DND-41 (cell line): ENCODE data around the gene TJP2.

Source experiments
- EZH2 ChIP-seq: IDR thresholded peaks from 3 replicates; pipeline ENCODE4 v1.6.1; 2012; ENCODE audit warnings: borderline replicate concordance, low read depth, mild to moderate bottlenecking, moderate library complexity, low read length, inconsistent platforms; ENCODE audit not compliant: severe bottlenecking
- TF ChIP-seq, protein P1 (sequence below): IDR thresholded peaks from 2 replicates; pipeline ENCODE4 v1.5.1; 2012; ENCODE audit warnings: borderline replicate concordance, low read length, moderate library complexity, mild to moderate bottlenecking; ENCODE audit not compliant: poor library complexity, severe bottlenecking; ENCODE audit errors: extremely low read depth

DNA sequence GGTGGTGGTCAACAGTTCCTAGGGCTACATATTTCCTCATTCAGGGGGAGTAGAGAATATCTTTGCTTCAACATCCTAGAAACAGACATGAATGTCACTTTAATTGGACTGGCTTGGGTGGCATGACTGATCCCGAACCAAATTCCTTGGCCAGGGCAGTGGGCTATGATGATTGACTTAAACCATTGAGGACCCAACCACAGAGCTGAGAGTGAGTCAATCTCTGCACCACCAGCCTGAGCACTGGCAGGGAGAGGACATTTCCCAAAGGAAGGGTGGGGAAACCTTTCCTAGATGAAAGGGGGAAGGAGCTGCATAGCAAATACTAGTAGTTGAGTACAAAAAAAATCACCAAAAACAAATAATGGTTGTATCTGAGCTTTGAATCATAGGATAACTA lies 98.1 kb downstream of the TJP2 start:
- TF ChIP-seq, protein P1, sequence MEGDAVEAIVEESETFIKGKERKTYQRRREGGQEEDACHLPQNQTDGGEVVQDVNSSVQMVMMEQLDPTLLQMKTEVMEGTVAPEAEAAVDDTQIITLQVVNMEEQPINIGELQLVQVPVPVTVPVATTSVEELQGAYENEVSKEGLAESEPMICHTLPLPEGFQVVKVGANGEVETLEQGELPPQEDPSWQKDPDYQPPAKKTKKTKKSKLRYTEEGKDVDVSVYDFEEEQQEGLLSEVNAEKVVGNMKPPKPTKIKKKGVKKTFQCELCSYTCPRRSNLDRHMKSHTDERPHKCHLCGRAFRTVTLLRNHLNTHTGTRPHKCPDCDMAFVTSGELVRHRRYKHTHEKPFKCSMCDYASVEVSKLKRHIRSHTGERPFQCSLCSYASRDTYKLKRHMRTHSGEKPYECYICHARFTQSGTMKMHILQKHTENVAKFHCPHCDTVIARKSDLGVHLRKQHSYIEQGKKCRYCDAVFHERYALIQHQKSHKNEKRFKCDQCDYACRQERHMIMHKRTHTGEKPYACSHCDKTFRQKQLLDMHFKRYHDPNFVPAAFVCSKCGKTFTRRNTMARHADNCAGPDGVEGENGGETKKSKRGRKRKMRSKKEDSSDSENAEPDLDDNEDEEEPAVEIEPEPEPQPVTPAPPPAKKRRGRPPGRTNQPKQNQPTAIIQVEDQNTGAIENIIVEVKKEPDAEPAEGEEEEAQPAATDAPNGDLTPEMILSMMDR = no peak
- TF ChIP-seq EZH2 = no peak
